GM18951 (cell line): ENCODE results near the gene TTLL8.

Experiments
- POLR2A ChIP-seq: IDR thresholded peaks from 4 replicates; pipeline ENCODE4 v1.6.1; 2011; ENCODE audit warnings: mild to moderate bottlenecking; ENCODE audit not compliant: insufficient read length, insufficient read depth; ENCODE audit errors: extremely low read depth
- in situ Hi-C: fragments of 300-500 bp; cut with MboI; formaldehyde crosslinking; loops from one replicate; pipeline ENCODE4 v1.12.0; 2022; ENCODE audit warnings: low sequenced_read_pairs, mixed read lengths, inconsistent platforms; ENCODE audit not compliant: unreplicated experiment

The TTLL8 gene

GRCh38 chr22:50063589-50064393 is 5.7 kb upstream of the TTLL8 start:
- TF ChIP-seq POLR2A = no peak
- in situ Hi-C loops = no loop called here

DNA sequence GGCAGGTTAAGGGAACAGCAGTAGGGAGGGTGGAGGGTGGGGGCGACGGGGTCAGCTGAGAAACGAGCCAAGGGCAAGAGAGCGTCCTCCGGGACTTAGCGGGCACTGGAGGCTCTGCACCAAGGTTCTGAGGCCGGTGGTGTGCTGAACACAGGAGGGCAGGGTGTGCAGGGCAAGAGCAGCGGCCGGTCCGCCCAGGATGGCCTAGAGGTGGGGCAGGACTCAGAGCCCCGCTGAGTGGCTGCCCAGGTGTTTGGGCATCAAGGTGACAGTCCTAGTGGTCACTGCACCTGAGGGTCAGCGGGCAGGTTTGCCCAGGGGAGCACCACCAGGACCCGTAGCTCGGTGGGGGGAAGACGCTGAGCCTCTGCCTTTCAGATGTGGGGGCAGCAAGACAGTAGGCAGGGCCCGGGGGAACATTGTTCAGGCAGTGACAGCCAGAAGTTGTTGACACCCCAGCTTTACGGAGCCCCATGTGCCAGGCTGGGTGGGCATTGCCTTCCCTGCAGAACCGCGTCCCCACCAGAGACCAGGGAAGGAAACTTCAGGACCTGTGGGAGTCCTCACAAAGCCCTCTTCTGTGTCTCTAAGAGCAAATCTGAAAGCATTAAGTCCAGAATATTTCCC is 4.5 kb upstream of the TTLL8 start:
- in situ Hi-C loops = no loop called here
- no peak for TF ChIP-seq POLR2A

DNA sequence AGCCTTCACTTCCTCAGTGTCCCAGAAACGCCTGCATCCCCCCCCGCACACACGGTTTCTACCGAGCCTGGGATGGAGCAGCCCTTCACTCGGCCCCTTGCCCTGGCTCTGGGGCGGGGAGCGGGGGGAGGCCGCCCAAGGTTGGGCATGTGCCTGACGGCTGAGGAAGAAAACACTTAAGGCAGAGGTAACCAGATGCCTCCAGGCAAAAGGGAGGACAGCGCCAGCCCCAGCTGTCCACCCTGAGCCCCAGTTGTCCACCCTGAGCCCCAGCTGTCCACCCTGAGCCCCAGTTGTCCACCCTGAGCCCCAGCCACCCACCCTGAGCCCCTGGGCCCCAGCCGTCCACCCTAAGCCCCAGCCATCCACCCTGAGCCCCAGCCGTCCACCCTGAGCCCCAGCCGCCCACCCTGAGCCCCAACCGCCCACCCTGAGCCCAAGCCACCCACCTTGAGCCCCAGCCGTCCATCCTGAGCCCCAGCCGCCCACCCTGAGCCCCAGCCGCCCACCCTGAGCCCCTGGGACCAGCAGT is 3.8 kb upstream of the TTLL8 start:
- no peak for TF ChIP-seq POLR2A

DNA sequence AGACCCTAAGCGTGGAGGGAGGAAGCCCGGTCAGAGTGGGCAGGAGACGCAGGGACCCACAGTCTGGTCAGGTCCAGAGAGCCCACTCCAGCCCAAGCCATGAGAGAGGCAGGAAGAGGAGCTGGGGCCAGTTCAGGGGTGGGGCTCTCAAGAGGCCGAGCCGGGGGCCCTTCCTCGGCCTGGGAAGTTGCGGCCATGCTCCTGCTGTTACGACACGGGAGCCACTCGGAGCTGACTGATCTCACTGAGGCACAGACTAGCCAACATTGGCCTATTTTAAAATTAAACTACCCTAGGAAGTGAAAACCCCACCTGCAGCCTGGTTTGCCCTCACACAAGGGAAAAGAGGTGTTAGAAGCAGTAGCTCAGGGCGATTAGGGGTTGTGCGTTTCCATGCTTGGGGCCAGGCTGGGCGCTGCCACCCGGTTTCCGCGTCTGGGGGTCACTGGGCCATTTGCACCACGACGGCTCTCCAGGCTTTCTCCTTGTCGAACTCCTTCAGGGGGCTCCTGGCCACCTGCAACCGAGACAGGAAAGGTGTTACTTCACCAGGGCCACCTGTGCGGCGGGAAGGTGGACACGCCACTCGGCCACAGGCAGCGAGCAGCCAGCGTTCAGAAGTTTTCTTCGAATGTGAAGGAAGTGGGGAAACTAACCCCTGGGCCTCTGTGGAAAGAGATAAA is 3.2 kb upstream of the TTLL8 start:
- in situ Hi-C loops = no loop called here
- no peak for TF ChIP-seq POLR2A

More for the DNA sequence above, 3.8 kb upstream of the TTLL8 start:
- in situ Hi-C loops = no loop called here

- in situ Hi-C loops = no loop called here
- no peak for TF ChIP-seq POLR2A
These were observed 2.5 kb upstream of the TTLL8 start for GRCh38 chr22:50060441-50061140.

DNA sequence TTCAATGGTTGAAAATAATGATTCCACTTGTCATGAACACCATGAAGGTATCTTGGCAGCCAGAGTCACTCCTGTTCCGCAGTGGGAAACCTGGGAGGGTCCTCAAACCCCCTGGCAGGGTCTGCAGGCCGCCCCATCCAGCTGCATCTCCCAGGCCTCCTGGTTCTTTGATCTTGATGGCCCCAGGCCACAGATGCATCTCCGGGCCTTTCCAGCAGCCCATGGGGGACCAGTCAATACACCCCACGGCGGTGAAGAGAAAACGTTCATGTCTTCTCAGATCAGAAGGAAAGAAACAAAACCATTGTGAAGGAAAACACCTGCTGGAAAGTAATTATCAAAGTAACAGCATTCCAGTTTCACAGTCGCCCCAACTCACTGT is 1.8 kb upstream of the TTLL8 start:
- no peak for TF ChIP-seq POLR2A
- in situ Hi-C loops = no loop called here

DNA sequence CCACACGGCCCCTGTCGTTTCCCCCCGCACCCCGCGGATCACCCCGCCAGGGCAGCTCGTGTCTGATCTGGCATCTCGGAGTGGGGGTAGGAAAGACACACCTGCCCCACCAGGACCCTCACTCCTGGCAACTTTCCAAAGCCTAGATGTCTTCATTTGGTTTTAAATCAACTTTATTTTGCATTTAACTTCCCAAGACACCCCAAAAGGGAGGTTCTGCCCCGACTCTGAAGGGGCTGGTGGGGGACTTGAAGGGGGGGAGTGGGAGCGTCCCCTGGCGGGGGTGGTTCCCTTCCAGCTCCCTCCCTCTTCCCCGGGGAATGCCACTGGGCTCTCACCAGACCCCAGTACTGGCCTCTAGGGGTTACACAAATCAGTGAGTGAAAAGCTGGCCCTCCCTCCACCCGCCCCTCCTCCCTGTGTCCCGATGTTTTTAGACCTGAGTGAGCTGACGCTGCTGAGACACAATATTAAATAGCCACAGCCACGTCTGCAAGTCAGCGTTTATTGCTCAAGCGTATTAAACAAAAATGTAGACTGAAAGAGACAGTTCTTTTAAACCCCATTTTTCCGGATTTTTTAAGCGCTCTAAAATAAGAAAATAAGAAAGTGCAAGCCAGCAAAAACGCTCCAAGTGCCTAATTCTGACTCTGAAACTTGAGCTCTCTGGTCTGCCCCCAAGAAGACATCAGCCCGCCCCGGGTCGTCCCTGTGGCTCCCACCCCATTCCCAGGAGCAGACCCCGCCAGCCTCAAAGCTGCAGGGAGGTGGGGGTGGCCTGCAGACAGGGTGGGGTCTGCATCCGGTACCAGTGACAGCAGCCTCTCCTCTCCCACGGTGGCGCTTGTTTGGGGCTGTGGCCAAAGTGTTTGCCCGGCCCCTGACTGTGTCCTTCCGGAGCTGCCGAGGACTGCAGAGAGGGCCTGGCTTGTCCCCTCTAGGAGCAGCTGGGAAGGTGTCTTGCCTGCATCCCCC is 1.1 kb upstream of the TTLL8 start:
- in situ Hi-C loops = no loop called here
- no peak for TF ChIP-seq POLR2A

DNA sequence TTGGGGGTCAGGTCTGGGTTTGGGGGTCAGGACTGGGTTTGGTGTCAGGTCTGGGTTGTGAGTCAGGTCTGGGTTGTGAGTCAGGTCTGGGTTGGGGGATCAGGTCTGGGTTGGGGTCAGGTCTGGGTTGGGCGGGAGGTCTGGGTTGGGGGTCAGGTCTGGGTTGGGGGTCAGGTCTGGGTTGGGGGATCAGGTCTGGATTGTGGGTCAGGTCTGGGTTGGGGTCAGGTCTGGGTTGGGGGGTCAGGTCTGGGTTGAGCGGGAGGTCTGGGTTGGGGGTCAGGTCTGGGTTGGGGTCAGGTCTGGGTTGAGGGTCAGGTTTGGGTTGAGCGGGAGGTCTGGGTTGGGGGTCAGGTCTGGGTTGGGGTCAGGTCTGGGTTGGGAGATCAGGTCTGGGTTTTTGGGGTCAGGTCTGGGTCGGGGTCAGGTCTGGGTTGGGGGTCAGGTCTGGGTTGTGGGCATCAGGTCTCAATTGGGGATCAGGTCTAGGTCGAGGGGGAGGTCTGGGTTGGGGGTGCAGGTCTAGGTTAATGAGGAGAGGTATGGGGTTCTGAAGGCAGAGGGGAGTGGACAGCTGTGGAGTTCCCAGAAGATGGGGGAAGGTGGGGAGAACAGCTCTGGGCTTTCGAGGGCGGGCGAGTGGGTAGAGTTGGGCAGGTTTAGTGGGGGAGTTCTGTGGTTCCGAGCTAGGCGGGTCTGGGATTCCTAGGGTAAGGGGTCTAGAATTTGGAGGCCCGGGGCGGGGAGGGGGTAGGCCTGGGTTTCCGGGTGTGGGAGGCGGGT is 629 bp downstream of the TTLL8 start:
- TF ChIP-seq POLR2A = no peak
- in situ Hi-C loops = no loop called here

GRCh38 chr22:50056214-50056972 is 1.7 kb downstream of the TTLL8 start:
- in situ Hi-C loops = no loop called here
- TF ChIP-seq POLR2A = no peak

- no peak for TF ChIP-seq POLR2A
- in situ Hi-C loops = no loop called here
These were observed 4.2 kb downstream of the TTLL8 start for GRCh38 chr22:50053861-50054260.

DNA sequence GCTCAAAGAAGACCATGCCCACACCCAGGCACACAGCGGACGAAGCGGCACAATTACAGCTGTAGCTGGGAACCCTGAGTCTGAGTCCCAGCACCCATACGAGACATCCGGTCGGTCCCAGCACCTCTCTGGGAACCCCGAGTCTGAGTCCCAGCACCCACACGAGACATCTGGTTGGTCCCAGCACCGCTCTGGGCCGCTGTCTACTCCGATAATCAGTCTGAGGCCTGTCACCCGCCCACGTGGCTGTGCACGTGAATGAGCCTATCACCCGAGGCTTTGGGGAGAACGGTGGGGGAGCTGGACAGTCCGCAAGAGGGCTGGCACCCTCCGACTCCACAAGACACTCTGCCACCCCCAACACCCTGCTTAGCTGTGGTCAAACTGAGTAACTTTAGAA is 6.2 kb downstream of the TTLL8 start:
- in situ Hi-C loops = no loop called here
- TF ChIP-seq POLR2A = no peak
